HEK293 (cell line): ENCODE results near the gene HMCN2.

Experiments
- CTCF ChIA-PET: fragments of 350-600 bp; formaldehyde crosslinking; extraction: SDS; loops from one replicate; lab custom pipeline; 2021; ENCODE audit warnings: antibody characterized with exemption; lab: Yijun Ruan, JAX
- POLR2A ChIA-PET: fragments of 300-600 bp; formaldehyde crosslinking; extraction: SDS; loops from one replicate; lab custom pipeline; 2020; ENCODE audit warnings: antibody characterized with exemption, inconsistent platforms; lab: Yijun Ruan, JAX
- H3K27ac ChIP-seq: fragments of 200-500 bp; sonication (Bioruptor generic); 2 replicates; pipeline ENCODE4 v1.5.1; 2014; ENCODE audit warnings: low read depth, low read length, control low read depth, inconsistent platforms; ENCODE audit errors: extremely low read depth
- H3K36me3 ChIP-seq, 2 experiments: fragments of 200-500 bp in 1 of 2; sonication (Bioruptor generic) in 1 of 2; 1 replicate in 1 of 2; 2 replicates in 1 of 2; pipeline ENCODE4 v1.5.1; 2014 to 2017; ENCODE audit warnings: inconsistent platforms in 2 of 2, low read length in 2 of 2; ENCODE audit not compliant: control insufficient read depth in 2 of 2, insufficient read depth in 1 of 2
- H3K4me1 ChIP-seq: fragments of 200-500 bp; sonication (Bioruptor generic); 2 replicates; pipeline ENCODE4 v1.5.1; 2014; ENCODE audit warnings: mild to moderate bottlenecking, low read length, inconsistent platforms; ENCODE audit not compliant: control insufficient read depth, insufficient read depth
- H3K4me3 ChIP-seq: 2 replicates; pipeline ENCODE4 v1.5.1; 2011; ENCODE audit warnings: low read depth, mild to moderate bottlenecking, control low read depth, low read length, moderate library complexity
- H3K9me3 ChIP-seq: fragments of 200-500 bp; sonication (Bioruptor generic); 2 replicates; pipeline ENCODE4 v1.5.1; 2014; ENCODE audit warnings: low read depth, low read length, inconsistent platforms; ENCODE audit not compliant: control insufficient read depth, insufficient read depth
- EGR2 ChIP-seq: fragments of 450-650 bp; formaldehyde crosslinking; IDR thresholded peaks from 2 replicates; pipeline ENCODE4 v1.5.1; 2016; ENCODE audit warnings: low read depth, missing biosample characterization, missing genetic modification characterization
- GFI1B ChIP-seq: fragments of 450-650 bp; formaldehyde crosslinking; IDR thresholded peaks from 2 replicates; pipeline ENCODE4 v1.5.1; 2016; ENCODE audit warnings: missing biosample characterization, missing genetic modification characterization
- KLF7 ChIP-seq: fragments of 450-650 bp; formaldehyde crosslinking; IDR thresholded peaks from 2 replicates; pipeline ENCODE4 v1.5.1; 2016; ENCODE audit warnings: missing biosample characterization, missing genetic modification characterization, borderline replicate concordance
- ZBTB17 ChIP-seq: fragments of 450-650 bp; formaldehyde crosslinking; IDR thresholded peaks from 2 replicates; pipeline ENCODE4 v1.5.1; 2016; ENCODE audit warnings: missing biosample characterization, missing genetic modification characterization
- ZBTB8A ChIP-seq: fragments of 450-650 bp; formaldehyde crosslinking; IDR thresholded peaks from 2 replicates; pipeline ENCODE4 v1.5.1; 2016; ENCODE audit warnings: missing biosample characterization, missing genetic modification characterization
- ZFP3 ChIP-seq: fragments of 450-650 bp; formaldehyde crosslinking; IDR thresholded peaks from 2 replicates; pipeline ENCODE4 v1.5.1; 2016; ENCODE audit warnings: low read depth, missing biosample characterization, missing genetic modification characterization
- ZNF133 ChIP-seq: fragments of 450-650 bp; formaldehyde crosslinking; IDR thresholded peaks from 2 replicates; pipeline ENCODE4 v1.5.1; 2016; ENCODE audit warnings: missing biosample characterization, missing genetic modification characterization
- ZNF23 ChIP-seq: fragments of 450-650 bp; formaldehyde crosslinking; IDR thresholded peaks from 2 replicates; pipeline ENCODE4 v1.5.1; 2016; ENCODE audit warnings: missing biosample characterization, missing genetic modification characterization, borderline replicate concordance
- ZNF24 ChIP-seq: fragments of 450-650 bp; formaldehyde crosslinking; IDR thresholded peaks from 2 replicates; pipeline ENCODE4 v1.5.1; 2016; ENCODE audit warnings: missing biosample characterization, missing genetic modification characterization
- ZNF274 ChIP-seq, 2 experiments: fragments of 200-500 bp in 1 of 2; fragments of 450-650 bp in 1 of 2; sonication (Bioruptor generic) in 1 of 2; formaldehyde crosslinking in 1 of 2; IDR thresholded peaks; 2 replicates each; pipeline versions ENCODE4 v1.5.1 to v1.6.1; 2014 to 2016; ENCODE audit warnings: borderline replicate concordance in 1 of 2, inconsistent platforms in 1 of 2, low read length in 1 of 2, missing biosample characterization in 1 of 2, missing genetic modification characterization in 1 of 2
- ZNF510 ChIP-seq: fragments of 450-650 bp; formaldehyde crosslinking; IDR thresholded peaks from 2 replicates; pipeline ENCODE4 v1.5.1; 2018; ENCODE audit warnings: mild to moderate bottlenecking, missing genetic modification characterization, missing biosample characterization; ENCODE audit not compliant: insufficient replicate concordance
- ZNF521 ChIP-seq: fragments of 450-650 bp; formaldehyde crosslinking; IDR thresholded peaks from 2 replicates; pipeline ENCODE4 v1.5.1; 2017; ENCODE audit warnings: missing biosample characterization, mild to moderate bottlenecking, missing genetic modification characterization
- ZNF549 ChIP-seq: fragments of 450-650 bp; IDR thresholded peaks from 2 replicates; pipeline ENCODE4 v1.5.1; 2018; ENCODE audit warnings: missing biosample characterization, missing genetic modification characterization, mild to moderate bottlenecking, inconsistent platforms, moderate library complexity
- ZNF558 ChIP-seq: fragments of 450-650 bp; formaldehyde crosslinking; IDR thresholded peaks from 2 replicates; pipeline ENCODE4 v1.5.1; 2016; ENCODE audit warnings: missing biosample characterization, missing genetic modification characterization
- ZNF571 ChIP-seq: fragments of 450-650 bp; formaldehyde crosslinking; IDR thresholded peaks from 2 replicates; pipeline ENCODE4 v1.5.0; 2017; ENCODE audit warnings: missing biosample characterization, missing genetic modification characterization
- ZNF585B ChIP-seq: fragments of 450-650 bp; formaldehyde crosslinking; IDR thresholded peaks from 2 replicates; pipeline ENCODE4 v1.5.1; 2016; ENCODE audit warnings: missing biosample characterization, missing genetic modification characterization
- ZNF629 ChIP-seq: fragments of 450-650 bp; formaldehyde crosslinking; IDR thresholded peaks from 2 replicates; pipeline ENCODE4 v1.5.1; 2017; ENCODE audit warnings: missing biosample characterization, missing genetic modification characterization
- ZNF701 ChIP-seq: fragments of 450-650 bp; formaldehyde crosslinking; IDR thresholded peaks from 2 replicates; pipeline ENCODE4 v1.5.1; 2016; ENCODE audit warnings: missing biosample characterization, missing genetic modification characterization
- ZNF776 ChIP-seq: fragments of 450-650 bp; formaldehyde crosslinking; IDR thresholded peaks from 2 replicates; pipeline ENCODE4 v1.5.0; 2017; ENCODE audit warnings: missing biosample characterization, missing genetic modification characterization, borderline replicate concordance
- TF ChIP-seq, protein P1 (sequence below): fragments of 450-650 bp; IDR thresholded peaks from 2 replicates; pipeline ENCODE4 v1.5.1; 2018; ENCODE audit warnings: missing biosample characterization, mild to moderate bottlenecking, missing genetic modification characterization
- TF ChIP-seq, protein P2 (sequence below): IDR thresholded peaks from 2 replicates; pipeline ENCODE4 v1.6.1; 2011; ENCODE audit warnings: mild to moderate bottlenecking, low read depth, low read length, borderline replicate concordance
- TF ChIP-seq, protein P3 (sequence below): fragments of 450-650 bp; formaldehyde crosslinking; IDR thresholded peaks from 2 replicates; pipeline ENCODE4 v1.5.1; 2017; ENCODE audit warnings: missing biosample characterization, missing genetic modification characterization

Gene HMCN2

DNA sequence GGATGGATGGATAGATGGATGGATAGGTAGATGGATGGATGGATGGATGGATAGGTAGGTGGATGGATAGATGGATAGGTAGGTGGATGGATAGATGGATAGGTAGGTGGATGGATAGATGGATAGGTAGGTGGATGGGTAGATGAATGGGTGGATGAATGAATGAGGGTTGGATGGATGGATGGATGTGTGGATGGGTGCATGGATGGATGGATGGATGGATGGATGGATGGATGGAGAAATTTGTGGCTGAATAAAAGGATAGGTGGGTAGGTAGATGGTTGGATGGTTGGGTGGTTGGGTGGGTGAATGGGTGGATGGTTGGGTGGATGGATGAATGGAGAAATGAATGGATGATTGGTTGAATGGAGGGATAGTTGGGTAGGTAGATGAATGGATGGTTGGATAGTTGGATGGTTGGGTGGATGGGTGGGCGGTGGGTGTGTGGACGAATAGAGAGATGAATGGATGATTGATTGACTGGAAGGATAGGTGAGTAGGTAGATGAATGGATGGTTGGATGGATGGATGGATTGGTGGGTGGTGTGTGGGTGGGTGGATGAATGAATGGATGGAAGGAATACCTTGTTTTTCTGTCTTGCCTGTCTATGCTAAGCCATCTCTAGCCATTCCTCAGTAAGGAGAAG, 108.2 kb downstream of the HMCN2 start (continued):
- peak; percentile 98 for TF ChIP-seq EGR2 (tag by site-specific recombination)
- no peak for TF ChIP-seq ZNF701 (tag by site-specific recombination)
- TF ChIP-seq ZNF133 (tag by site-specific recombination): no peak
- peak; percentile 72 for TF ChIP-seq ZBTB17
- no peak for TF ChIP-seq ZNF585B (tag by site-specific recombination)
- TF ChIP-seq ZNF776 (tag by site-specific recombination): no peak
- no peak for TF ChIP-seq ZNF571 (tag by site-specific recombination)
- TF ChIP-seq, protein P1, sequence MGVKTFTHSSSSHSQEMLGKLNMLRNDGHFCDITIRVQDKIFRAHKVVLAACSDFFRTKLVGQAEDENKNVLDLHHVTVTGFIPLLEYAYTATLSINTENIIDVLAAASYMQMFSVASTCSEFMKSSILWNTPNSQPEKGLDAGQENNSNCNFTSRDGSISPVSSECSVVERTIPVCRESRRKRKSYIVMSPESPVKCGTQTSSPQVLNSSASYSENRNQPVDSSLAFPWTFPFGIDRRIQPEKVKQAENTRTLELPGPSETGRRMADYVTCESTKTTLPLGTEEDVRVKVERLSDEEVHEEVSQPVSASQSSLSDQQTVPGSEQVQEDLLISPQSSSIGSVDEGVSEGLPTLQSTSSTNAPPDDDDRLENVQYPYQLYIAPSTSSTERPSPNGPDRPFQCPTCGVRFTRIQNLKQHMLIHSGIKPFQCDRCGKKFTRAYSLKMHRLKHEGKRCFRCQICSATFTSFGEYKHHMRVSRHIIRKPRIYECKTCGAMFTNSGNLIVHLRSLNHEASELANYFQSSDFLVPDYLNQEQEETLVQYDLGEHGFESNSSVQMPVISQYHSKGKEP (tag by site-specific recombination): no peak

DNA sequence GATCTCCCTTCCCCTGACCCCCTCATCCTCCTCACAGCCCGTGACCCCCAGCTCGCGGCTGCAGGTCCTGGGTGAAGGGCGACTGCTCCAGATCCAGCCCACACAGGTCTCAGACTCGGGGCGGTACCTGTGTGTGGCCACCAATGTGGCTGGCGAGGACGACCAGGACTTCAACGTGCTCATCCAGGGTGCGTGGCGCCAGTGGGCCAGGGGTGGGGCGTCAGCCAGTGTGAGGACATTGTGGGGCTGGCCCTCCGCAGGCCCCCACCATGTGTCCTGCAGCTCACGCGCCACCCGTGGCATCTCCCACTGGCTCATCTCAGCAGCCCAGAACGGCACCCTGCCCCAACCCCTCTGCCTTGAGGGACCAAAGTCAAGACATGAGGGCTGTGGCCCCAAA, 112.1 kb downstream of the HMCN2 start:
- Histone ChIP-seq H3K27ac (no peak overlapping the region), H3K9me3 (no peaks in the 10 kb centered on the region), H3K4me3 (no peak overlapping the region), H3K4me1 (no peaks in the 10 kb centered on the region), H3K36me3 (no peaks in the 10 kb centered on the region)
- POLR2A ChIA-PET: no interaction called here
- CTCF ChIA-PET: no interaction called here
- TF ChIP-seq ZNF23 (tag by site-specific recombination): no peak
- TF ChIP-seq, protein P2, sequence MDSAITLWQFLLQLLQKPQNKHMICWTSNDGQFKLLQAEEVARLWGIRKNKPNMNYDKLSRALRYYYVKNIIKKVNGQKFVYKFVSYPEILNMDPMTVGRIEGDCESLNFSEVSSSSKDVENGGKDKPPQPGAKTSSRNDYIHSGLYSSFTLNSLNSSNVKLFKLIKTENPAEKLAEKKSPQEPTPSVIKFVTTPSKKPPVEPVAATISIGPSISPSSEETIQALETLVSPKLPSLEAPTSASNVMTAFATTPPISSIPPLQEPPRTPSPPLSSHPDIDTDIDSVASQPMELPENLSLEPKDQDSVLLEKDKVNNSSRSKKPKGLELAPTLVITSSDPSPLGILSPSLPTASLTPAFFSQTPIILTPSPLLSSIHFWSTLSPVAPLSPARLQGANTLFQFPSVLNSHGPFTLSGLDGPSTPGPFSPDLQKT: no peak
- TF ChIP-seq ZNF629 (tag by site-specific recombination): no peak
- no peak for TF ChIP-seq ZNF558 (tag by site-specific recombination)
- TF ChIP-seq ZBTB8A (tag by site-specific recombination): no peak
- TF ChIP-seq KLF7: no peak
- TF ChIP-seq, protein P3, sequence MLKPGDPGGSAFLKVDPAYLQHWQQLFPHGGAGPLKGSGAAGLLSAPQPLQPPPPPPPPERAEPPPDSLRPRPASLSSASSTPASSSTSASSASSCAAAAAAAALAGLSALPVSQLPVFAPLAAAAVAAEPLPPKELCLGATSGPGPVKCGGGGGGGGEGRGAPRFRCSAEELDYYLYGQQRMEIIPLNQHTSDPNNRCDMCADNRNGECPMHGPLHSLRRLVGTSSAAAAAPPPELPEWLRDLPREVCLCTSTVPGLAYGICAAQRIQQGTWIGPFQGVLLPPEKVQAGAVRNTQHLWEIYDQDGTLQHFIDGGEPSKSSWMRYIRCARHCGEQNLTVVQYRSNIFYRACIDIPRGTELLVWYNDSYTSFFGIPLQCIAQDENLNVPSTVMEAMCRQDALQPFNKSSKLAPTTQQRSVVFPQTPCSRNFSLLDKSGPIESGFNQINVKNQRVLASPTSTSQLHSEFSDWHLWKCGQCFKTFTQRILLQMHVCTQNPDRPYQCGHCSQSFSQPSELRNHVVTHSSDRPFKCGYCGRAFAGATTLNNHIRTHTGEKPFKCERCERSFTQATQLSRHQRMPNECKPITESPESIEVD: no peak
- no peak for TF ChIP-seq ZFP3 (tag by site-specific recombination)
- no peak for TF ChIP-seq ZNF510 (tag by site-specific recombination)
- no peak for TF ChIP-seq ZNF521 (tag by site-specific recombination)
- no peak for TF ChIP-seq GFI1B
- TF ChIP-seq ZNF24 (tag by site-specific recombination): no peak
- TF ChIP-seq ZNF274 (IDR thresholded peaks at IDR 0.05; ENCODE audit: low read length): no peak
- no peak for TF ChIP-seq ZNF274 (tag by site-specific recombination; IDR thresholded peaks at IDR 0.05; ENCODE audit: borderline replicate concordance)
- no peak for TF ChIP-seq ZNF549
